GM21529 (cell line): ENCODE measurements around the gene GSTM1.

Experiments
- ATAC-seq: cut with Tn5 transposase; IDR thresholded peaks from one replicate; pipeline ENCODE4 v1.9.1; 2021; ENCODE audit not compliant: unreplicated experiment

GSTM1 gene

GRCh38 chr1:109687641-109688499, at the start of gene GSTM1:
Gene GSTM1, plus strand, starts transcription at chr1:109687817. Its CDS starts 57 bp downstream, at chr1:109687874.
- ATAC-seq, result peak; percentile 94

- no peak for ATAC-seq
These were observed 48.4 kb upstream of the GSTM1 start for GRCh38 chr1:109639063-109639840.

GRCh38 chr1:109639841-109640184, 47.8 kb upstream of the GSTM1 start:
- ATAC-seq, result no peak

GRCh38 chr1:109640285-109640865, 47.2 kb upstream of the GSTM1 start:
- ATAC-seq, result peak; percentile 58

GRCh38 chr1:109641078-109641740, 46.4 kb upstream of the GSTM1 start:
- no peak for ATAC-seq

GRCh38 chr1:109641861-109642260, 45.8 kb upstream of the GSTM1 start:
- no peak for ATAC-seq

GRCh38 chr1:109642626-109643025, 45.0 kb upstream of the GSTM1 start:
- ATAC-seq, result no peak

GRCh38 chr1:109643385-109644230, 44.0 kb upstream of the GSTM1 start:
- peak; percentile 81 for ATAC-seq

- ATAC-seq, result no peak
These were observed 42.9 kb upstream of the GSTM1 start for GRCh38 chr1:109644670-109645069.

- ATAC-seq, result no peak
These were observed 38.1 kb upstream of the GSTM1 start for GRCh38 chr1:109649491-109649914.

GRCh38 chr1:109650609-109651008, 37.0 kb upstream of the GSTM1 start:
- no peak for ATAC-seq

- no peak for ATAC-seq
These were observed 35.2 kb upstream of the GSTM1 start for GRCh38 chr1:109652402-109652801.

- no peak for ATAC-seq
These were observed 34.3 kb upstream of the GSTM1 start for GRCh38 chr1:109653306-109653705.

GRCh38 chr1:109654519-109654918, 33.1 kb upstream of the GSTM1 start:
- ATAC-seq, result no peak

- ATAC-seq, result peak; percentile 87
These were observed 31.8 kb upstream of the GSTM1 start, which contains the start of gene GSTM4 for GRCh38 chr1:109655615-109656519. Gene GSTM4, plus strand, starts transcription at chr1:109656099. Its CDS starts 291 bp downstream, at chr1:109656390.

- no peak for ATAC-seq
These were observed 30.2 kb upstream of the GSTM1 start for GRCh38 chr1:109657395-109657794.

GRCh38 chr1:109657970-109658369, 29.6 kb upstream of the GSTM1 start:
- no peak for ATAC-seq

GRCh38 chr1:109658533-109659042, 29.0 kb upstream of the GSTM1 start:
- no peak for ATAC-seq

GRCh38 chr1:109659145-109659544, 28.5 kb upstream of the GSTM1 start:
- ATAC-seq, result no peak
